Activated T-cell treated with anti-CD3 and anti-CD28 coated beads, Interleukin-2, amount 50 U/mL, for 72 hours (primary cell): Measurements from ENCODE around the gene ALDH3A1. TPM values are rescaled to one million over a fixed set of nuclear protein-coding genes. Genes with fewer than 3 reads are reported as not detected.
A peak's percentile ranks its signal among the peaks of the same experiment; 100 is the strongest.

ENCODE experiments used
- ATAC-seq, 2 donors: fragments of 150-1000 bp; cut with Tn5 transposase; replicated peaks in 1 of 2; 2 replicates each; pipeline ENCODE4 v1.10.0; 2021; ENCODE audit warnings: moderate library complexity in 2 of 2, mild to moderate bottlenecking in 1 of 2
- DNase-seq, 2 donors: peaks; one replicate each; pipeline ENCODE4 v3.0.0; 2021 to 2022; ENCODE audit warnings: mixed read lengths in 1 of 2
- H3K27ac Mint-ChIP-seq: one replicate; pipeline ENCODE4 v1.8.0; 2022; ENCODE audit warnings: mild to moderate bottlenecking, moderate library complexity, mixed read lengths
- H3K27me3 Mint-ChIP-seq: one replicate; pipeline ENCODE4 v1.8.0; 2022; ENCODE audit warnings: low read depth, mixed read lengths
- H3K36me3 Mint-ChIP-seq, 2 donors: one replicate each; pipeline ENCODE4 v1.8.0; 2022; ENCODE audit warnings: mixed read lengths in 2 of 2, mild to moderate bottlenecking in 1 of 2; ENCODE audit not compliant: insufficient read depth in 2 of 2
- H3K4me1 Mint-ChIP-seq: one replicate; pipeline ENCODE4 v1.8.0; 2022; ENCODE audit warnings: low read depth, mixed read lengths
- H3K4me3 Mint-ChIP-seq, 2 donors: one replicate each; pipeline ENCODE4 v1.8.0; 2022; ENCODE audit warnings: mild to moderate bottlenecking in 2 of 2, mixed read lengths in 2 of 2, moderate library complexity in 2 of 2
- H3K9me3 Mint-ChIP-seq, 2 donors: one replicate each; pipeline ENCODE4 v1.8.0; 2022; ENCODE audit warnings: mixed read lengths in 2 of 2
- total RNA-seq, 2 donors: library from RNA; stranded (reverse); gene quantifications; one replicate each; pipeline ENCODE4 v1.2.3, GENCODE V29; 2022

Gene ALDH3A1
- total RNA-seq, 2 donors from 2014 or later = 0.34 TPM; not detected in 1

GRCh38 chr17:19753661-19754463 is 5.8 kb upstream of the ALDH3A1 start:
- ATAC-seq = no peak
- Mint-ChIP-seq H3K4me3 (no peak overlapping the region), H3K4me1 (peaks cover 41% of the 10 kb centered on the region), H3K36me3 (no peaks in the 10 kb centered on the region), H3K27ac (no peak overlapping the region), H3K9me3 (no peaks in the 10 kb centered on the region), H3K27me3 (peaks cover 19% of the 10 kb centered on the region)
- no peak for DNase-seq

GRCh38 chr17:19753051-19753509 is 5.0 kb upstream of the ALDH3A1 start:
- ATAC-seq = no peak
- no peak for DNase-seq

GRCh38 chr17:19752216-19753050 is 4.3 kb upstream of the ALDH3A1 start:
- Mint-ChIP-seq H3K9me3 (no peaks in the 10 kb centered on the region), H3K27ac (no peak overlapping the region), H3K4me3 (no peak overlapping the region), H3K4me1 (peaks cover 41% of the 10 kb centered on the region), H3K36me3 (no peaks in the 10 kb centered on the region), H3K27me3 (peaks cover 19% of the 10 kb centered on the region)
- ATAC-seq (no peak), DNase-seq (no peak)

More at GRCh38 chr17:19753051-19753509, 5.0 kb upstream of the ALDH3A1 start:
- Mint-ChIP-seq H3K27me3 (peaks cover 19% of the 10 kb centered on the region), H3K36me3 (no peaks in the 10 kb centered on the region), H3K9me3 (no peaks in the 10 kb centered on the region), H3K4me1 (peaks cover 41% of the 10 kb centered on the region), H3K27ac (no peak overlapping the region), H3K4me3 (no peak overlapping the region)

GRCh38 chr17:19750835-19751234 is 2.7 kb upstream of the ALDH3A1 start:
- no peak for ATAC-seq
- no peaks in the 10 kb centered on the region for H3K36me3 Mint-ChIP-seq
- no peak for DNase-seq
- no peaks in the 10 kb centered on the region for H3K9me3 Mint-ChIP-seq
- H3K4me3 Mint-ChIP-seq = no peak overlapping the region
- no peak overlapping the region for H3K27ac Mint-ChIP-seq
- H3K4me1 Mint-ChIP-seq = peaks cover 35% of the 10 kb centered on the region
- peaks cover 19% of the 10 kb centered on the region for H3K27me3 Mint-ChIP-seq

GRCh38 chr17:19750020-19750572 is 2.0 kb upstream of the ALDH3A1 start:
- Mint-ChIP-seq H3K4me3 (no peak overlapping the region), H3K4me1 (peaks cover 28% of the 10 kb centered on the region), H3K9me3 (no peaks in the 10 kb centered on the region), H3K27me3 (peaks cover 19% of the 10 kb centered on the region), H3K27ac (no peak overlapping the region), H3K36me3 (no peaks in the 10 kb centered on the region)
- DNase-seq (no peak), ATAC-seq (peak; percentile 46 to 68)

- H3K36me3 Mint-ChIP-seq = no peaks in the 10 kb centered on the region
- H3K27me3 Mint-ChIP-seq = peaks cover 19% of the 10 kb centered on the region
- H3K9me3 Mint-ChIP-seq = no peaks in the 10 kb centered on the region
- DNase-seq (no peak), ATAC-seq (no peak)
- no peak overlapping the region for H3K27ac Mint-ChIP-seq
- no peak overlapping the region for H3K4me3 Mint-ChIP-seq
- peaks cover 21% of the 10 kb centered on the region for H3K4me1 Mint-ChIP-seq
These were observed 702 bp upstream of the ALDH3A1 start for GRCh38 chr17:19748807-19749193.

- H3K4me1 Mint-ChIP-seq = peaks cover 21% of the 10 kb centered on the region
- H3K9me3 Mint-ChIP-seq = no peaks in the 10 kb centered on the region
- no peak overlapping the region for H3K4me3 Mint-ChIP-seq
- H3K27me3 Mint-ChIP-seq = peaks cover 19% of the 10 kb centered on the region
- DNase-seq (no peak), ATAC-seq (no peak)
- no peak overlapping the region for H3K27ac Mint-ChIP-seq
- no peaks in the 10 kb centered on the region for H3K36me3 Mint-ChIP-seq
These were observed 859 bp downstream of the ALDH3A1 start for GRCh38 chr17:19747159-19747719.

GRCh38 chr17:19746517-19746916 is 1.6 kb downstream of the ALDH3A1 start:
- H3K4me1 Mint-ChIP-seq = peaks cover 21% of the 10 kb centered on the region
- H3K27ac Mint-ChIP-seq = no peak overlapping the region
- peaks cover 19% of the 10 kb centered on the region for H3K27me3 Mint-ChIP-seq
- no peak for DNase-seq
- H3K36me3 Mint-ChIP-seq = no peaks in the 10 kb centered on the region
- H3K9me3 Mint-ChIP-seq = no peaks in the 10 kb centered on the region
- no peak overlapping the region for H3K4me3 Mint-ChIP-seq
- ATAC-seq = no peak

- no peak overlapping the region for H3K27ac Mint-ChIP-seq
These were observed 3.0 kb downstream of the ALDH3A1 start for GRCh38 chr17:19744922-19745757.

GRCh38 chr17:19744492-19744891 is 3.6 kb downstream of the ALDH3A1 start:
- H3K4me1 Mint-ChIP-seq = peaks cover 5% of the 10 kb centered on the region
- ATAC-seq (peak; percentile 20 to 57), DNase-seq (no peak)
- H3K36me3 Mint-ChIP-seq = no peaks in the 10 kb centered on the region
- no peak overlapping the region for H3K27ac Mint-ChIP-seq
- no peaks in the 10 kb centered on the region for H3K9me3 Mint-ChIP-seq
- peak overlapping the region; percentile 81 to 87 for H3K4me3 Mint-ChIP-seq
- peaks cover 6% of the 10 kb centered on the region for H3K27me3 Mint-ChIP-seq

More at GRCh38 chr17:19744922-19745757, 3.0 kb downstream of the ALDH3A1 start:
- H3K4me3 Mint-ChIP-seq = peak overlapping the region; percentile 52 to 77
- peaks cover 7% of the 10 kb centered on the region for H3K27me3 Mint-ChIP-seq
- no peaks in the 10 kb centered on the region for H3K9me3 Mint-ChIP-seq
- peaks cover 8% of the 10 kb centered on the region for H3K4me1 Mint-ChIP-seq
- H3K36me3 Mint-ChIP-seq = no peaks in the 10 kb centered on the region
- DNase-seq = peak; percentile 90 to 91
- ATAC-seq = peak; percentile 91 to 94

GRCh38 chr17:19743101-19744100 is 4.7 kb downstream of the ALDH3A1 start:
- no peaks in the 10 kb centered on the region for H3K9me3 Mint-ChIP-seq
- H3K4me1 Mint-ChIP-seq = no peaks in the 10 kb centered on the region
- DNase-seq (no peak), ATAC-seq (no peak)
- H3K27me3 Mint-ChIP-seq = no peaks in the 10 kb centered on the region
- peak overlapping the region; percentile 17 to 87 for H3K4me3 Mint-ChIP-seq
- no peaks in the 10 kb centered on the region for H3K36me3 Mint-ChIP-seq
- no peak overlapping the region for H3K27ac Mint-ChIP-seq
